Measurements from ENCODE around the gene ESYT3.
"Not testable (repeated sequence)": the region's sequence is repeated elsewhere in the genome, so short reads cannot be mapped to it uniquely, and the experiment has no call there.

The ESYT3 gene

DNA sequence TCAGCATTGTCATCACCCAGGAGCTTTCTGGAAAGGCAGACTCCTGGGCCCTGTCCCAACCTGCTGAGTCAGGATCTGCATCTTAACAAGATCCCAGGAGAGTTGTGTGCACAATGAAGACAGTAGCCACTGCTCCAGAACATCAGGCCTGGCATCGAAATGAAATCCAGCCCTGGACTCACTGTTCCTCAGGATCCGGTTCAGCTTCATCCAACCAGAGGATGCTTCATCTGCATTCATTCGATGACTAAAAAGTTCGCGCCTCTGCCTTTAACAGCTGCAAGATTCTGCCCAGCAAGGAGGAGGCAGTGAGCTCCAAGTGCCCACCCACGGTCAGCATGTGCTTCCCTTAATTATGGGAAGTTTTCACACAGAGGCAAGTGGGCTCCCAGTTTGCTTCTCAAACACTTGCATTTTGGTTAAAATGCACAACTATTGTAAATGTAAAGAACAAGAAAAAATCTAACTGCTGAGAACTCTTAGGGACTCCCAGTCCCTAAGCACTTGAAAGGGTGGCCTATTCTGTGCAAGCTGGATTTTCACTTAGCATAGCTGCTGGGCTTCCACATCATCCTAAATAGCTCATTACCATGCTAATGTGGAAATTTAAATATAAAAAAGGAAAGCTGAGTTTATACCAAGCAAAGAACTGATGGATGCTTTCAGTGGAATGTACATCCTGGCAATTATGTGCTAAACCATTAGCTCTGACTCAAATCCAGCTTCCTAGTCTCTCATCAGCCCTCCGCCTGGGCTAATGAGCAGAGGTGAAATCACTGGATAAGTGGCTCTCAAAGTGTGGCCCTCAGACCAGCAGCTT, 25.5 kb upstream of the ESYT3 start:
- DNase-seq = no peak

DNA sequence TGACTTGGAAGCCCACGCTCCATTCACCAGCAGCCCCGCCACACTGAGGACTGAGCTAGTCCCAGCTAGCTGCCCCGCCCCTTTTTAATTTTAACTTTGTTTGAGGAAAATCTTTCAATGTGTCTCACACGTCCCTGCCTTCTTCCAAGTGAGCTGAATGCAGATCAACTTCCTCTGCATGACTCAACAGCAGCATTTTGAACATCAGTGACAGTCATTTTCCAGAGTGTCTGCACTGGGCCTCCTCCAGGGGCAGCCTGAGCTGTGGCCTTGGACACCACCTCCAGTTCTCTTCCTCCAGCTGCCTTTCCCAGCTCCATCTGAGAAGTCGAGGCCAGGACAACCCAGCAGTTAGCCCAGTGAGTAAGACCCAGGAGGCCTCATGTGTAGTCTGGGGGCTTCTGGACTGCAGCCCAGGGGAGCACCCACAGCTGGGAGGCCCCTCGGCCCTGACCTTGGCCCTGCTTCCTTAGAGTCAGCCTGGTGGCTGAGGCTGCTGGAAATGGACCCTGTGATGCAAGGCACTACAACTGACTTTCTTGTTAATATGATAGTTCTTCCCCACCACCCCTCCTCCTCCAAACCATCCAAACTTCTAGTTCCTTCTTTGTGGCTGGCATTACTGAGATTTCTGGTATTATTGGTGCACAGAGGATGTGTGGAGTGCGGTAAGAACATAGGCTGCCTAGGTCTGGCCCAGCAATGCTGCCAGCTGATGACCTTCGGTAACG, 21.4 kb upstream of the ESYT3 start:
- DNase-seq = peak; percentile 20

DNA sequence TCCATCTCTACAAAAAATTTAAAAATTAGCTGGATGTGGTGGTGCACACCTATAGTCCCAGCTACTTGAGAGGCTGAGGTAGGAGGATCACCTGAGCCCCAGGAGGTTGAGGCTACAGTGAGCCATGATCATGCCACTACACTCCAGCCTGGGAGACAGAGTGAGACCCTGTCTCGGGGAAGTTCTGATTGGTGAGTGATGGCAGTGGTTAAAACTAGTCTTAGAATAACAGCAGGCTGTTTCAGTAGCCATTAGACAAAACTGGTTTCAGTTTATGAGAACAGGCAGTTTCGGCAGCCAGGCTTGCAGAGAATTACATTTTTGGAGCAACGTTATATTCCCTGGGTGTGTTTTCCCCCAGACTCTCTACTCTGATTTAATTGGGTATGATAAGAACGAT, 18.2 kb upstream of the ESYT3 start:
- DNase-seq = not testable (repeated sequence)

DNA sequence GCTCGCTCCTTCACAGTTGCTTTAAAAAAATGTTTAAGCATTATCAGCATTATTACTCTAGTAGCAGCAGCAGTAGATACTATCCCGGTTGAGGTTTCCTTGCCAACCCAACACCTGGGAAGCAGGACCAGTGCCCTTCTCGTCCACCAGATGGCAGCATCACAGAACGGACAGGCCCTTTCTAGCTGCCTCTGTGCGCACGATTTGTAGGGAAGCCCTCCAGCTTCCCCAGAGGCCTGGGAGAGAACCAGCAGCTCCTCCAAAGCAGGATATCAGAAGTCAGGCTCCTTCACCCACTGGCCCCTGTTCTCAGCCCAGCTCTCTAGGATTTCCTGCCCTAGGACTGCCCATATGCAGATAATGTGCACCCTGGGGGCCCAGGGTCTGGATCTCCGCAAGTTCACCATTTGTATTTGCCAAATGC, 16.8 kb upstream of the ESYT3 start:
- peak; percentile 81 for DNase-seq

DNA sequence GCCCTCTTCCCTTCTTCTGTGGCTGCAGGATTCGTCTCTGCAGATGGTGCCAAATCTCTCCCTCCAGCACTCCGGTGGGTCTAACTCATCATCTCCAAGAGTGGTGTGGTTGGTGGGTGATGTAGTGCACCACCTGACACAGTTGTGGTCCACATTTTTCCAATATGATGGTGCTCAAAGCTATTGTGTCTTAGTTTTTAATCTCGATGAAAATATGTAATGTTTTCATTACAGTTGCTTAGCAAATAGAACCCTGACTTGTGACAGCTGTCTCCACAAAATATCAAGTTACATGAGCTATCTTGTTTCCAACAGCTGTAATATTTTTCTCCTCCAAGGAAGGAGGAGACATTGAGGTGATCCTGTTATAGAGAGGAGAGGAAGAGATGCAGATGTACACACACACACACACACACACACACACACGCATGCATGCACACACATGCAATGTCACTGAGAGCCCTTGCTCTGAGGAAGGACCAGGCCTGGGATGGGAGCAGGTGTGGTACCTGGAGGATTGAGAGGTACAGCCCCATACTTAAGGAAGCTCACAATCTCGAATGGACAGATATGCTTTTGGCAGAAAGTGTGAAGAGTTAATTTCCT, 15.7 kb upstream of the ESYT3 start:
- peak; percentile 11 for DNase-seq

DNA sequence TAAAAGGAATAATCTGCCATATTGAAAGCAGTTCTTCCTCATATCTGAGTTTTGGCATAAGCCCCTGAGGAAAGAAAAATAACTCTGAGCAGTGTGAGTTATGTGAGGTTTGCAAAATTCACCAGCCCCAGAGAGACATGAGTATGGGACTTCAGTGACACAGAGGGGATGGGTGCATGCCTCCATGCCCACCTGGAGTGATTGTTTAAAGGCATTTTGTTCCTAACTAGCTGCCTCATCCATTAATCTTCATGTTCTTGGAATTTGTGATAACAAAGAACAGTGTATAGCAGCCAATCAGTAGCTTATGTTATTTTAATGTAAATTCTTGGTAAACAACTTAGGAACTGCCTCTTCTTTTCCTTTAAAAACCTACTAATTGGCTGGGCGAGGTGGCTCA, 11.1 kb upstream of the ESYT3 start:
- no peak for DNase-seq

DNA sequence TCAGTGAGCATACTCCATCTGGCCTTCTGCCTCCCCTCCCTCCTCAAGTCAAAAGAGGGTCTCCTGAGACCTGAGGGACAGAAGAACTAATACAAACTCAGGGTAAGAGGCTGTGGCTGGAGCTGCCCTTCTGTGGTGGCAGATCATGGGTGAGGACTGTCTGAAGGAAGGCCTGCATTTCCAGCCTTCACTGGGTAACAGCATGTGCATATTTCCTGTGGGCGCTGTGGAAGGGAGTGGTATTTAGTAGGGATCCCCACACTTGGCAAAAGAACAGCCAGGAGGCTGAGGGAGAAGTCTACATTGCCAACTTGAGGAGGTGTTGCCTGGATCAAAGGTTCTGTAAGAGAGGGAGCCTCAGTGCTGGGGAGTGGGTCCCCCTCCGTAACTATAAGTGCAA, 10.1 kb upstream of the ESYT3 start:
- DNase-seq = no peak

DNA sequence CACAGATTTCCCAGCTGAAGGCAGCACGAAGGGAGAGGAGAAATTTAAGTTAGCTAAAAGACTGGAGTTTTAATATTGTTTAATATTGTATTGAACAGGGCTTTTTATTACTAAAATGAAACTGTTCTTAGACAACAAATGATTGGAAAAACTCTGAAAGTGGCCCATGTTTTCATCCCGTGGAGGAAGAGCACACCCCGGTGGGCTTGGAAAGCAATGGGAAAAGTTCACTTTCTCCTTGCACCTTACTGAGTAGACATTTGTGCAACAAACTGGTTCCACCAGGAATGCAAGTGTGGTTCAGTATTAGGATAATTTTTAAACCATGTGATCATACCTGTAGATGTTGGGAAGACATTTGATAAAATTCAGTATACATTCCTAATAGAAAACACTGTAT, 8.2 kb upstream of the ESYT3 start:
- peak; percentile 9 for DNase-seq

DNA sequence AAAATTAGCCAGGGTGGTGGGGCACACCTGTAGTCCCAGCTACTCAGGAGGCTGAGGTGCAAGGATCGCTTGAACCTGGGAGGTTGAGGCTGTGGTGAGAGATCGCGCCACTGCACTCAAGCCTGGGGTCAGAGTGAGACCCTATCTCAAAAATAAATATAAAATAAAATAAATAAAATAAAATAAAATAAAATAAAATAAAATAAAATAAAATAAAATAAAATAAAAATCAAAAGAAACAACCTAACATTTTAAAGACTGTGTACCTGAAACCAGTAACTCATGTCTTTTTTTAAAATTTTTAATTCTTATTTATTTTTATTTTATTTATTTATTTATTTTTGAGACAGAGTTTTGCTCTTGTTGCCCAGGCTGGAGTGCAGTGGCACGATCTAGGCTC, 7.7 kb upstream of the ESYT3 start:
- not testable (repeated sequence) for DNase-seq

DNA sequence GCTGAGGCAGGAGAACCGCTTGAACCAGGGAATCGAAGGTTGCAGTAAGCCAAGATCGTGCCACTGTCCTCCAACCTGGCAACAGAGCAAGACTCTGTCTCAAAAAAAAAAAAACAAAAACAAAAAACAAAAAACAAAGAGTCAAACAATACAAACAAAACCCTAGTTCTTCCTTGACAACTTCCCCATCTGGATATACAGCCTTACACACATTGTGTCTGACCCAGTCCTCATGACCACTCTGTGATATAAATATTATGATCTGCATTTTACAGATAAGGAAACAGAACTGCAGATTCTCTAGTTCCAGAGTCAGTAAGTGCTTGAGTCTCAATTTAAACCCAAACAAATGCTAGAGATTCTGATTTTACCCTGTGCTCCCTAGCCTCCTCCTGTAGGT, 4.8 kb upstream of the ESYT3 start:
- no peak for DNase-seq

DNA sequence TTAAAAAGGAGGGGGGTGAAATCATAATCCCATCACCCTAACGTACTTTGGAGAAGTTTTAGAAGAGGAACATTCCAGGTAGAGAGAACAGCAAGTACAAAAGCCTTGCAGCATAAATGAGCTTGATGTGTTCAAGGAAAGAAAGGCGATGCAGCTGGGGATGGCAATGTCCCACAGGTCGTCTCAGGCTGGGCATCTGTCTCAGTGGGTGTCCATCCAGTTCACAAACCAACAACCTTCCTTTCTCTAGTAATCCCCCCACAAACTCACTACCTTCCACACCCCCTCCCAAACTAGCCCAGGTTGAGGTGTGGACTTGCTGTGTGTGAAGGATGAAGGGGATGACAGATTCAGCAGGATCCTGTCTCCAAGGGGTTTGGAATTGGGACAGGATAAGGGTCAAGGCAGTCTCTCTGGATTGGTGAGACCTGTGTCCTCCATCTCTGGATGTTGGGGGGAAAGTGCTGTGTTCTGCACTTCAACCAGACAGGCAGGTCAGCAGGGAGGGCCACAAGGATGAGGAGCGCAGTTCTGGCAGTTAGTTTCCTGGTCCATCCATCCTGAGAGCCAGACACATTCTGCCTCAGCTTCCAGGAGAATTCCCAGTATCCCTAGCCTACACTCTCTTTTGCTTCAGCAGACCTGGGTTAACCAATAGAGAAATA, 1.7 kb upstream of the ESYT3 start:
- DNase-seq = no peak

DNA sequence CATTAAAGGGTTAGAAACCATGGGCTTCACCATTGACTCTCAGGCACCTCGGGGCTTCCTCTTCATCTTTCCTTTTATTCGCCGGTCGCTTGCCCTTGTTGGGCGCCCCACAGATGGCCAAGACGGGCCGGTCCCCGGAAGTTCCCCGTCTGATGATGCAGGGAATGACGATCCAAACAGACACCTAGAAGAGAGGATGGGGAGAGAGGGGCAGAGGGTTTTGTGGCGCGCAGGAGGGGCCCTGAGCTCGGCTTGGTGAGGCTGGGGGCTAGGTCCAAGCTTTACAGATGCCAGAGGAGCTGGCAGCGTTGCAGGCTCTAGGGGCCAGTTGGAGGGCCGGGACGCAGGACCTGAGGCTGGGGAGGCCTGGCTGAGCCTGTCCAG, 532 bp upstream of the ESYT3 start:
- no peak for DNase-seq

DNA sequence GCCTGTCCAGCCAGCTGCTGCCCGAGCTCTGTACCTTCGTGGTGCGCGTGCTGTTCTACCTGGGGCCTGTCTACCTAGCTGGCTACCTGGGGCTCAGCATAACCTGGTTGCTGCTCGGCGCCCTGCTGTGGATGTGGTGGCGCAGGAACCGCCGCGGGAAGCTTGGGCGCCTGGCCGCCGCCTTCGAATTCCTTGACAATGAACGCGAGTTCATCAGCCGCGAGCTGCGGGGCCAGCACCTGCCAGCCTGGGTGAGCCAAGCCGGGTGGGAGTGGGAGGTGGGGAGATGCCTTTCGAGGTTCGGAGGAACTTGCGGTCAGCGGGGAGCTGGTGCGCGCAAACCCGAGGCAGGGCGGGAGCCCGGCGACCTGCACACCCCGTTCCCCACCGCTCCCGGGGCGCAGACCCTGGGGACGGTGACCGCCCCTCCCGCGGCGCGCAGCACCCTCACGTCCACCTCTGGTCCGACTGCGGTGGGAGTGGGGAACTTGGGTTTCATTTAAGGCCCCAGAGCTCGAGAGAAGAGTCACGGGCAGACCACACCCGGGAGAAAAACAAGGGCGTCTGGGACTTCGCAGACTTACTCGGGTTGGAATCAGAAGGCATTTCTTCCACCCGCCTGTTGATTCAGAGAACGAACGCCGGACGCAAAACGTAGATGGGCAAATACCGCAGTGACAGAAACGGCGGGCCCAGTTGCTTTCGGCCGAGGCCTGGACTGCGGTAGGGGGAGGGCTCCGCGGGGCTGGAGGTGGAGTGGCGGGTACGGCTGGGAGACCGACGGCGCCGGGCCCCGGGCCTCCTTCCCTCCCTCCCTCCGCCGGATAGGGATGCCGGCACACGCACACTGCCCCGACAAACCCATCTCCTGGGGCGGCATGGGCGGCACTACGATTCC, 708 bp downstream of the ESYT3 start:
- DNase-seq = no peak

DNA sequence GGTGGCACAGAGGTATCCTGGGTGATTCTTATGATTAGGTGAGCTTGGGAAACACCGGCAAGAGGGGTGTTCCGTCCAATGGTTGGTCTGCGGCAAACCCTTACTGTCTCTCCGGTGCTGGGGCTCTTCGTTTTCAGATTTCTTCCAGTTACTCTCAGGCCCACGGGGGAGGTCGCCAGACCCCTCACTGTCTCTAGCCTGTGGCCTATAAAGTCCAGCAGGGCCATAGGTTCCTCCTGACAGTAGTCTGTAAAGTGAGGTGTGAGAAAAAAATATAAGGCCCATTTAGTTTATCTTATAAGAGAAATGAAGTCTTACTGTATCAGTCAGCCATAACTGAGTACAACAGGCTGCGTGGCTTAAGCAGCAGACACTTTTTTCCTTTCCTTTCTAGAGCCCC, 1.4 kb downstream of the ESYT3 start:
- no peak for DNase-seq

DNA sequence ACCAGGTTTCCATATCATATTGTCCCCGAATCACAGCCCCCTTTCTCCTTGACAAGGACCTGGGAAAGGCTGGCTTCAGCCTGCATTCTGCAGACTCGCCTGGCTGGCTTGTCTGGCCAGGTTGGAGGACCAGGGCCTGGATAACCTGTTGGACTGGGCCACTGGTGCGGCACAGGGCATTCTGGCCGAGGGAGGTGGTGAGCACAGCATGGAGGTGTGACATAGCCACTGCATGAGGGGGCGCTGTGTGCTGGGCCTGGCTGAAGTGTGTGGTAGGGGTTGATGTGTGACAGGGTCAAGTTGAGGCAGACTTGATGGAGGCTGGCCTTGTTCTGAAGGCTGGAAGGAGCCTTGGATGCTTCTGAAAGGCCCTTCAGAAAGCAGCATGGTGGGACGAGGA, 2.9 kb downstream of the ESYT3 start:
- DNase-seq = no peak

DNA sequence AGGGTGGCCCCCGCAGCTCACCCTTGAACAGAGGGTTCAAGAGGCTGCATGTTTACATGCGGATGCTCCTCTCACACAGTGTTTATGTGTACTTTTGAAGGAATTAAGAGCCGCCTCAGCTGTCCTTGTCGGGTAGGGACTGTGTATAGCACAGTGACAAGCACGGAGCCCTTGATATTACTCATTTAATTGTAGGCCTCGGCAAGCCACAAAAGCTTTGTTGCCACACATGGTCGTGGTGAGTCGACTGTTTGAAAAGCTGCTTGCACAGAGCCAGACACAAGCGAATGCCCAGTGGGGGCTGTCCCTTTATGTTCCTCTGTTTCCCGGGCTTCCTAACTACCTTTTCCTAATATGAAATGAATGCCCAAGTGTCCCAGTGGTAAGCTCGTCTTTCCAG, 4.5 kb downstream of the ESYT3 start:
- DNase-seq = peak; percentile 9

DNA sequence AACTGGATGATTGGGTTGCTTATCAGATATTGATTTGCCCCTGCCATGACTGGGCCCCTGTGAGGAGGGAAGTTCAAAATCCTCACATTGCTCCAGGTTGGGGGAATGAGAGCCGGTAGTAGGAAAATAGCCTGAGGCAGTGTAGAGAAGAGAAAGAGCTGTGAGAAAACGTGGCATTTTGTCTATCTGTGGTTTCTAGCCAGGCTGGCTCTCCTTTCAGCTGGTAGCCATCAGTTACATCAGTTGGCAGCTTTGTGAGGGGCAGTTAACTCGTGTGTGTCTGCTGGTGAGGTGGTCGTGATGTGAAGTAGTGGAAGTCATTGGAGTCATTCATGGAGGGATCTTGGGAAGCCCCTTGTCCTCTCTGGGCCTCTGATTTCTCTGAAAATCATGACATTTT, 5.2 kb downstream of the ESYT3 start:
- DNase-seq = no peak

DNA sequence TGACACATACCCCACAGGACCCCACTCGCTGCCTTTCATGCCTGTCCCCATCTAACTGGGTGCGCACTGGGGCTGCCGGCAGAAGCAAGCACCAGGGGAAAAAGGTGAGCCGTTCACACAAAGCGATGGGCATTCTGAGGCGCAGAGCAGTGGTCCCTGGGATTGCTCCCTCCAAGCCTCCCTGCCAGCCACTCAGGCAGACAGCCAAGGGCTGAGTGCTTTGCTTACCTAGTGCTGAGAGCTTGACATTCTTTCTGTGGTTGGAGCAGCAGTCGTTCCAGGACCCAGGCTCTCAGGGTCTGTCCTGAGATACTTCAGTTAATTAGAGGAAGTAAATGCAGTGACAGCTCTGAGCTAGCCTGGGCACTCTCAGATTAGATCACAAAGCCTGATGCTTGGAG, 5.7 kb downstream of the ESYT3 start:
- DNase-seq = no peak

DNA sequence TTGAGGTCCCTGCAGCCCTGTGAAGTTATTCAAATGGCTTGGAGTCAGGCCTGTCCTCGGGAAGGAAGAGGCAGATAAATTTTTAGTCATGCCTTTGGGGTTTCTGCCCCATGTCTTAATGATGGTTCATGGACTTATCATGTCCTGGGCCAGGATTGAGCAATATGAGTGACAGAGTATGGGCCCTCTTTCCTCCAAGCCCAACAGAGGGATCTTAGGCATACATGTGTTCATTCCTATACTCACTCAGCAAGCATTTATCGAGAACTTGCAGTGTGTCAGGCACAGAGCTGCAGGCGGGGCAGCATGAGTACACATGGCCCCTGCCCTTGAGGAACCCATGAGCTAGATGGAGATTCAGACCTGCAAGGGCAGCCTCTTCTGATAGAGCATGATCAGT, 6.2 kb downstream of the ESYT3 start:
- peak; percentile 65 for DNase-seq

DNA sequence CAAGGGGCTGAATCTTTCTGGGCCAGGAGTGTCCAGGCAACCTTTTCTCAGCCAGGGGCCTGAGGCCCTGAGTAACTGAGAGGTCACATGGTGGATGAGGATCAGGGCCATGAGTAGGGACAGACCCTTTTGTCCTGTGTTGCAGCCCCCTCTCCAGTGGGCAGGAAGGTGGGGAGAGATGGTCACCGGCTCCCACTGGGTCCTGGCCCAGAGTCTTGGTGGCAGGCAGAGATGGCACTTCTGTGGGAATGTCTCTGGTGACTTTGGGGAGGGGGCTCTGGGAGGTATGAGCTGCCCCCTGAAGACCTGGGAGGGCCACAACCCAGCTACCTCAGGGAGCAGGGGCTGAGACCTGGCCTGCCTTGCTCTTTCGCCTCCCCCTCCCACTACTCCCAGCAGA, 6.8 kb downstream of the ESYT3 start:
- DNase-seq = no peak

DNA sequence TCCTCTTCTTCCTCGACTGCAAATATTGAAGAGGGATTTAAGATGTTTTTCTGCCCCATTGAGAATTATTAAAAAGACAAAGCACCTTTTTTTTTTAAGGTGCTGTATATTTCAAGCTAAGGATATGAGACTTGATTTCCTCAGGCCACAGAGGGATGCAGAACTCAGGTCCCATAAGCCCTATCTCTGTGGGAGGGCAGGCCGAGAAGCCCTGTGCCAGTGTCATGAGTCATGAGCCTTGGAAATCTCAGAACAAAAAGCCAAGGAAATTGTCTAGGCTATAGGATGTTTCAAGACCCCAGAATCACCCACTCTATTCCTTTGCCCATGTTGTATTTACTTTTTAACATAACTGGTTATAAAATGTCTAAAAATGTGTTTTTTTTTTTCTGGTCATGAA, 7.3 kb downstream of the ESYT3 start:
- DNase-seq = peak; percentile 43

DNA sequence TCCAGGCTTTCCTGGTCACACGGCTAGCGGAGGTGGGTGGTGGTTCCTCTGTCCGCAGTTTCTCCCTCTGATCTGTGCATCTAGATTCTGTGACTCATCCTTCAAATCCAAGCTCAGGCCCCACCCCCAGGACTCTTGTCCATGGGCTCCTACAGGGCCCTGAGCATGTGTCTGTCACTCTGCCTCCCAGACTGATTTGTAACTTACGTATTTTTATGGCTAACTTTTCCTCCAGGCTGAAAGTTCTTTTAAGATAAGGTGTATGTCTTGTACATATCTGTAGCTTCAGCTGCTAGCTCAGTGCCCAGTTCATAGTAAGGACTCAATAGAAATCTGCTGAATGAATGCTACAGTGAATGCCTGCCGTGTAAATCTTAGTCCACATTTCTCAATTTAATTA, 8.0 kb downstream of the ESYT3 start:
- DNase-seq = peak; percentile 34

DNA sequence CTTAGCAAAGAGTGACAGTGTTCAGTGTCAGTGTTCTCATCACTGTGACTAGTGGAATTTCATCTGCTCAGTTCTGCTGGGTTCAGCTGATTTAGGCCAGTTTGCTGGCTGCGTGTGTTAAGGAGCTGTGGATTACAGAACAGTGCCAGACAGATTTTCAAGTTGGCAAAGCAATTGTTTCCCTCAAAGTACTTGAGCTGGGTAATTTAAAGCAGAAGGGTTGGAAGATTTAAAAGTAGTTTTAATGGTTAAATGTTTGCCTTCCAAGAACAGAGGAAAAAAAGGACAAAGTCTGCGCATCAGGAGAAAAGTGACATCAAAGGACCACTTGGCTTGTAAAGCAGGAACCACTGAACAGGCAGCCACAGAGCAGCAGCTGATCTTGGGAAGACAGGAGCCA, 8.7 kb downstream of the ESYT3 start:
- DNase-seq = no peak
